ENCODE results near the gene CUL3.
"Not testable (repeated sequence)": the region's sequence is repeated elsewhere in the genome, so short reads cannot be mapped to it uniquely, and the experiment has no call there.

CUL3 gene

DNA sequence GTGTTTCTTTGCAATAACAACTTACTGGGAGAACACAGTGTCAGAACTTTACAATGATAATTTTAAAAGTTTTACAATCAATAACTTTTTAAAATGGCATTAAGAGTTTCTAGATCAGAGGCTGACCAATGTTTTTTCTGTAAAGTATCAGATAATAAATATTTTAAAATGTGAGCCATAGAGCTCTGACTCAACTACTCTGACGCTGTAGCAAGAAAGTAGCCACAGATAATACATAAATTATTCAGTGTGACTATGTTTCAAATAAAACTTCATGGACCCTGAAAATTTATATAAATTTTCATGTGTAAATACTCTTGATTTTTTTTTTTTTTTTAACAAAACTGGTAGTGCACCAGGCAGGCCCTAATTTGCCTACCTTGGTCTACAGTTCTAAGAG is 77.4 kb downstream of the CUL3 start:
- DNase-seq (ENCODE audit: low read depth), result no peak
- TF ChIP-seq, protein P1, sequence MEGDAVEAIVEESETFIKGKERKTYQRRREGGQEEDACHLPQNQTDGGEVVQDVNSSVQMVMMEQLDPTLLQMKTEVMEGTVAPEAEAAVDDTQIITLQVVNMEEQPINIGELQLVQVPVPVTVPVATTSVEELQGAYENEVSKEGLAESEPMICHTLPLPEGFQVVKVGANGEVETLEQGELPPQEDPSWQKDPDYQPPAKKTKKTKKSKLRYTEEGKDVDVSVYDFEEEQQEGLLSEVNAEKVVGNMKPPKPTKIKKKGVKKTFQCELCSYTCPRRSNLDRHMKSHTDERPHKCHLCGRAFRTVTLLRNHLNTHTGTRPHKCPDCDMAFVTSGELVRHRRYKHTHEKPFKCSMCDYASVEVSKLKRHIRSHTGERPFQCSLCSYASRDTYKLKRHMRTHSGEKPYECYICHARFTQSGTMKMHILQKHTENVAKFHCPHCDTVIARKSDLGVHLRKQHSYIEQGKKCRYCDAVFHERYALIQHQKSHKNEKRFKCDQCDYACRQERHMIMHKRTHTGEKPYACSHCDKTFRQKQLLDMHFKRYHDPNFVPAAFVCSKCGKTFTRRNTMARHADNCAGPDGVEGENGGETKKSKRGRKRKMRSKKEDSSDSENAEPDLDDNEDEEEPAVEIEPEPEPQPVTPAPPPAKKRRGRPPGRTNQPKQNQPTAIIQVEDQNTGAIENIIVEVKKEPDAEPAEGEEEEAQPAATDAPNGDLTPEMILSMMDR (conservative IDR thresholded peaks at IDR 0.05; ENCODE audit: low read length), result no peak
- no peak overlapping the region for H3K4me3 ChIP-seq (ENCODE audit: low read length)

GRCh38 chr2:224506494-224506893 is 78.7 kb downstream of the CUL3 start:
- DNase-seq (ENCODE audit: low read depth), result no peak
- TF ChIP-seq, protein P1 (conservative IDR thresholded peaks at IDR 0.05; ENCODE audit: low read length), result no peak
- H3K4me3 ChIP-seq (ENCODE audit: low read length), result no peak overlapping the region

DNA sequence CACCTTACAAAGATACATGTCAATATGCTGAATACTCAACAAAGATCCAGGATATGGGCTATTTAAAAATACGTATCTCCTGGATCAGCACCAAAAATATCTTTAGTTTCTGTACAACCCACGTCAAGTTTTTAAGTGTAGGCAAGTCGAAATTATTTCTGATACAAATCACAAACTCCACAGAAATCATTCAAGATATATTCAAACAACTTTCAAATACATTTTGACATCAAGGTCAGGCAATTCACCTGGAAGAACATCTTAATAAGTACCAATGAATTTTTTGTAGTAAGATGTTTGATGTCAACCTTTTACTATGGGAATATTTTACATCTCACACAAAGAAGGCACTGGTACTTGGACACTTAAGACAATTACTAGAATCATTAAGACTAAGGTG is 86.2 kb downstream of the CUL3 start:
- H3K4me3 ChIP-seq (ENCODE audit: low read length), result no peak overlapping the region
- TF ChIP-seq, protein P1 (conservative IDR thresholded peaks at IDR 0.05; ENCODE audit: low read length), result no peak
- DNase-seq (ENCODE audit: low read depth), result no peak

DNA sequence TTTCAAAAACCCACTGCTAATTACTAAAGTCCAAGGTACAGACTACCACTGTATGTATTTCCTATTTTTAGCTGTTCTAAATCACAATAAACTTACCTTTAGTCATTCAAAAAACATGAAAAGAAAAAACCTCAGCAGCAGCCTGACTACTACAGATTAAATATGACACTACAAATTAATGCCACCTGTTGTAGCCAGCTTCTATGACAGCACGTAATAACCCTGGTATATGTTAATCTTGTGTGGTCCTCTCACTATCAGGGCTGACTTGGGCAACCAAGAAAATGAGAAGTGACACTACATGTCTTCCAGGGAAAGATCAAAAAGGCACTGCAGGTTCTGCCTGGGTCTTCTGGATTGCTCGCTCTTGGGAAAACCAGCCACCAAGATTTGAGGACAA is 92.6 kb downstream of the CUL3 start:
- H3K4me3 ChIP-seq (ENCODE audit: low read length), result no peak overlapping the region
- TF ChIP-seq, protein P1 (conservative IDR thresholded peaks at IDR 0.05; ENCODE audit: low read length), result no peak
- no peak for DNase-seq (ENCODE audit: low read depth)

DNA sequence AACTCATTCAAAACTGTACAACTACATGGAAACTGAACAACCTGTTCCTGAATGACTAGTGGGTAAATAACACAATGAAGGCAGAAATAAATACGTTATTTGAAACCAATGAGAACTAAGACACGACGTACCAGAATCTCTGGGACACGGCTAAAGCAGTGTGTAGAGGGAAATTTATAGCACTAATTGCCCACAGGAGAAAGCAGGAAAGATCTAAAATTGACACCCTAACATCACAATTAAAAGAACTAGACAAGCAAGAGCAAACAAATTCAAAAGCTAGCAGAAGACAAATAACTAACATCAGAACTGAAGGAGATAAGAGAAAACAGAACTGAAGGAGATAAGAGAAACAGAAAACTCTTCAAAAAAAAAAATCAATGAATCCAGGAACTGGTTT is 97.2 kb downstream of the CUL3 start:
- DNase-seq (ENCODE audit: low read depth); H3K4me3 ChIP-seq (ENCODE audit: low read length): not testable (repeated sequence)

GRCh38 chr2:224485081-224486014 is 99.8 kb downstream of the CUL3 start:
- H3K4me3 ChIP-seq (ENCODE audit: low read length), result not testable (repeated sequence)
- DNase-seq (ENCODE audit: low read depth), result peak; percentile 91

- TF ChIP-seq, protein P1 (conservative IDR thresholded peaks at IDR 0.05; ENCODE audit: low read length), result no peak
- no peak overlapping the region for H3K4me3 ChIP-seq (ENCODE audit: low read length)
- no peak for DNase-seq (ENCODE audit: low read depth)
Observed at GRCh38 chr2:224479826-224480225, 105.3 kb downstream of the CUL3 start.

DNA sequence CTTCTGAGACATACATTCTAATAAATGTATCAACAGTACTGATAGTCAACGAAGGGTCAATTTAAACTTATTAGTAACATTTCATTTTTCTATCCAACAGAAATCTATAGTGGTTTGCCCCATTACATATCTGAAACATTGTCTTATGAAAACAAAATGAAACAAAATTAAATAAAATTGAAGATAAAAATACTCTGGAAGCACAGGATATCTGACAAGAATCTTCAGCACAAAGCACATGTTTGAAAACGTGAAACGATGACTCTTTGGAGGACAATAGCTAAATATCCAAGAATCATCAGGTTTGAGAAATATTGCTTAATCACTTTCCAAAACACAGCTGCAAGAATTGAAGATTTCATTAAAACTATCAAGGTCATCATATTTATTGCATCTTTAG is 112.3 kb downstream of the CUL3 start:
- TF ChIP-seq, protein P1 (conservative IDR thresholded peaks at IDR 0.05; ENCODE audit: low read length), result no peak
- H3K4me3 ChIP-seq (ENCODE audit: low read length), result no peak overlapping the region
- no peak for DNase-seq (ENCODE audit: low read depth)

Measured in AG10803 (cell line).